ENCODE measurements around the gene ZNF678. TPM values are rescaled to one million over a fixed set of nuclear protein-coding genes. Genes with fewer than 3 reads are reported as not detected.
"Not testable (repeated sequence)": the region's sequence is repeated elsewhere in the genome, so short reads cannot be mapped to it uniquely, and the experiment has no call there.

ZNF678 gene
- total and polyA plus RNA-seq, 2 of the 8 experiments (the other 6 are each of a cell fraction or from before 2014, with no cell fraction given), result 6.9 to 28.3 TPM

GRCh38 chr1:227710474-227710873, 147.1 kb downstream of the ZNF678 start:
- POLR2A ChIA-PET (ENCODE audit: partially characterized antibody); H3K27me3 ChIP-seq (replicated peaks in 1 of 4; ENCODE audit: control insufficient read depth in 3 of 4, extremely low read depth in 1 of 4, insufficient read depth in 3 of 4, low read length in 3 of 4): not testable (repeated sequence)
- WGBS, 2 experiments (ENCODE audit: extremely low coverage in 1 of 2, insufficient coverage in 1 of 2, insufficient read length in 1 of 2, insufficient replicate concordance in 2 of 2, low coverage in 1 of 2, low lambda C conversion rate in 2 of 2, missing lambda C conversion rate in 1 of 2), result 100% methylated on average over 2 of the region's 24 CpGs; no CpG with 5 or more reads in 1 of the 2 experiments

More at GRCh38 chr1:227710474-227710873, 147.1 kb downstream of the ZNF678 start:
- H4K91ac ChIP-seq (replicated peaks; ENCODE audit: insufficient read length, low read length); H3K56ac ChIP-seq (replicated peaks; ENCODE audit: insufficient read length, low read depth, low read length); H3K14ac ChIP-seq (ENCODE audit: insufficient read length); H3K4me3 ChIP-seq (ENCODE audit: extremely low read depth in 1 of 4, insufficient read depth in 2 of 4, low read depth in 3 of 4, low read length in 4 of 4); H2AFZ ChIP-seq (ENCODE audit: low read length); DNase-seq (ENCODE audit: low read depth in 1 of 2, low spot score in 2 of 2); H2BK12ac ChIP-seq (ENCODE audit: low read depth, low read length); H3K4ac ChIP-seq (replicated peaks; ENCODE audit: insufficient read length, low read depth, low read length); H4K5ac ChIP-seq (ENCODE audit: insufficient read length, low read depth, low read length); H3K18ac ChIP-seq (ENCODE audit: extremely low read depth, low read length); H3K9ac ChIP-seq (replicated peaks in 1 of 4; ENCODE audit: extremely low read depth in 1 of 4, low read depth in 3 of 4, low read length in 3 of 4); H2BK5ac ChIP-seq (ENCODE audit: low read depth, low read length); H2BK120ac ChIP-seq (replicated peaks; ENCODE audit: low read depth, low read length); H3K23ac ChIP-seq (ENCODE audit: insufficient read length); H2AK5ac ChIP-seq (ENCODE audit: low read depth, low read length); CTCF ChIA-PET (ENCODE audit: partially characterized antibody); H3K4me2 ChIP-seq (ENCODE audit: insufficient read depth in 1 of 2, low read depth in 2 of 2, low read length in 2 of 2); H2BK20ac ChIP-seq (ENCODE audit: low read length); H3K4me1 ChIP-seq (replicated peaks in 1 of 4; ENCODE audit: control insufficient read depth in 3 of 4, insufficient read depth in 4 of 4, low read length in 3 of 4); H3K27ac ChIP-seq (ENCODE audit: low read depth, low read length); FAIRE-seq; H3K23me2 ChIP-seq (ENCODE audit: low read depth, low read length); H3K79me1 ChIP-seq (ENCODE audit: low read depth, low read length); H4K8ac ChIP-seq (ENCODE audit: extremely low read depth, insufficient read depth, low read length); H3K79me2 ChIP-seq (ENCODE audit: control insufficient read depth in 1 of 2, insufficient read depth in 2 of 2, low read length in 2 of 2); H2BK15ac ChIP-seq (ENCODE audit: low read length); H3K36me3 ChIP-seq (ENCODE audit: control insufficient read depth in 2 of 4, insufficient read depth in 4 of 4, low read length in 3 of 4); H4K20me1 ChIP-seq (replicated peaks in 1 of 2; ENCODE audit: control insufficient read depth in 1 of 2, insufficient read depth in 2 of 2, low read length in 2 of 2): not testable (repeated sequence)
- peaks cover 36 to 39% of the 10 kb centered on the region in 2 experiments for H3K9me3 ChIP-seq (ENCODE audit: insufficient read depth in 2 of 2, low read depth in 1 of 2, low read length in 1 of 2)

Measured in H1 (cell line).